ENCODE results near the gene IGF2R.

IGF2R gene

DNA sequence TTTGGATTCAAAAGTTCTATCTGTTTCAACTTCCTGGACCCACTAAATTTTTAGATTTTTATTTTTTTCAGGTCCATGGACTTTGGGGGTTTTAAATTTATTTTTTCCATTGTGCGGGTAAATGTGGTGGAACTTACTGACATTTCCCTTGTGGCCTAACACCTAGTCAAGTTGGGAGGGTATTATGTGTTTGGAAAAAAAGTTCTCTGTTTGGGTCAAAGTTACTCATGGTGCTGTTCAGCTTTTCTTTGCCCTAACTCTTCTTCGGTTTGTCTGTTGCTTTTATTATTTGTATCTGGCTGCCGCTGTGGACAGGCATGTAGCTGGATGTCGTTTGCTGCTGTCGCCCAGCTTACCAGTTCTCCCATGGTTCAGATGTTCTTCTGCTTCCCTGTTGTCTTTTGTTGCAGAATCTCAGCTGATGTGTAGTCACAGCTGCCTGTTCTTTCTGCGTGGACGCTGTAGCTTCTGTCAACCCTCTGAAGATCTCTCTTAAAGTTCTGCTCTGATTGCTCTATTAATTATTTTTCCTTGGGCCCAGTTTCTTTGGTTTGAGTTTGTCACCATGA lies 7.9 kb downstream of the IGF2R start:
- TF ChIP-seq ZNF274 (IDR thresholded peaks at IDR 0.05; ENCODE audit: low read depth, low read length) = no peak
- H3K4me3 ChIP-seq (ENCODE audit: low read length) = no peak overlapping the region; the same call in 1 of the 2 replicates

- no peak for TF ChIP-seq ZNF274 (IDR thresholded peaks at IDR 0.05; ENCODE audit: low read depth, low read length)
Measured at GRCh38 chr6:159977255-159977903, 8.5 kb downstream of the IGF2R start.

GRCh38 chr6:159977904-159978268 lies 9.0 kb downstream of the IGF2R start:
- peak overlapping the region; percentile 31; the same call in 1 of the 2 replicates for H3K4me3 ChIP-seq (ENCODE audit: low read length)
- no peak for TF ChIP-seq ZNF274 (IDR thresholded peaks at IDR 0.05; ENCODE audit: low read depth, low read length)

More at GRCh38 chr6:159977255-159977903, 8.5 kb downstream of the IGF2R start:
- peak overlapping the region; percentile 31; the same call in 1 of the 2 replicates for H3K4me3 ChIP-seq (ENCODE audit: low read length)

- no peak for TF ChIP-seq ZNF274 (IDR thresholded peaks at IDR 0.05; ENCODE audit: low read depth, low read length)
- peak overlapping the region; percentile 31; the same call in 1 of the 2 replicates for H3K4me3 ChIP-seq (ENCODE audit: low read length)
Measured at GRCh38 chr6:159978291-159979135, 9.6 kb downstream of the IGF2R start.

DNA sequence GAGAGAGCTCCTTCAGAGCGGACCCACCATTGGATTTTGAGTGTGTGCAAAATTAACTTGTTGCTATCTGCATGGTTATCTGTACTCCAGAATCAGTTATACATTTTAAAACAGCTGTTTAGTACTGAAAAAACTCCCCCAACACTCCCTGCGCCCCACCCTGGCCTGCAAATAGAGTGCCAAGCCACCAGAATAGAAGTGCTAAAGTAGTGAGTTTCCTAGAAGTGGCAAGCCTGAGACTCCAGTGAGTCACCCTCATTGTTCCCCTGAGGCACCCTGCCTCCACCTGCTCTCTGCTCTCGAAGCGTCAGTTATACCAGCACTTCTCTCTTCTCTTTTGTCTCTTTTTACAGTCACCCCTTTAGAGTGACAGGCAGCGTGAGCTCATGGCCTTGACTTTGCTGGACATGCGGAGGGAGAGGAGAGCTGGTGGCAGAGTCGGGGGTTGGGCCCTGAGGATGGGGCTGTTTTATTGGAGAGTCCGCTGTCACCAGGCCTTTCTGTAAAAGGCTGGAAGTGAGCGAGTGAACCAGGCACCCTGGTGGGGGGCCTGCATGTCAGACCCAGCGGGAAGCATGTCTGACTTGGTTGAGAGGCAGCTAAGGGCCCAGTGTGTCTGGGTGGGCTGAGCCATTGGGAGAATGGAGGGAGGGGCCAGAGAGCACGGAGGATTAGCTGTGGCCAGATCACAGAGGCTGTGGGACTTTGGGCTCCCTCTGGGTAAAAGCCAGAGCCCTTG lies 10.4 kb downstream of the IGF2R start:
- H3K4me3 ChIP-seq (ENCODE audit: low read length) = peak overlapping the region; percentile 31; the same call in 1 of the 2 replicates
- TF ChIP-seq ZNF274 (IDR thresholded peaks at IDR 0.05; ENCODE audit: low read depth, low read length) = no peak

DNA sequence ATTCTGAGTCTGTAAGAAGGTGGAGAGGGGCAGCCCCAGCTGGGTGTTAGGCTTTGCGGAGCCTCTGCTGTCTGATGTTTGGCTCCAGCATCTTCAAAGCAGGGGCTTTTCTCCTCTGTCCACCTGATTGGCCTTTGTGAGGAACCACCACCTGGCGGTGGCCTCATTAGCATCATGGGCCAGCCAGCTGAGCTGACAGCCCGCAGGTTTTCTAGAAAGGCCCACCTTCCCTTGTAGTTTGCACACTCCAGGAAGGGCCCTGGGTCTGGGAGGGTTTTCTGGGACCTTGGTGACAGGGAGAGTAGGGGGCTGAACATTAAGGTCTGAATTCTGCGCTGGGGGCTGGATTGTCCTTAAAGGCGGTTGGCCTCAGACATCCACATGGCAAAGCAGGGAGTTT lies 11.6 kb downstream of the IGF2R start:
- H3K4me3 ChIP-seq (ENCODE audit: low read length) = peak overlapping the region; percentile 63; the same call in 1 of the 2 replicates
- no peak for TF ChIP-seq ZNF274 (IDR thresholded peaks at IDR 0.05; ENCODE audit: low read depth, low read length)

- no peak for TF ChIP-seq ZNF274 (IDR thresholded peaks at IDR 0.05; ENCODE audit: low read depth, low read length)
- peak overlapping the region; percentile 63; the same call in 1 of the 2 replicates for H3K4me3 ChIP-seq (ENCODE audit: low read length)
Measured at GRCh38 chr6:159981071-159981402, 12.2 kb downstream of the IGF2R start.

- peak overlapping the region; percentile 63; the same call in 1 of the 2 replicates for H3K4me3 ChIP-seq (ENCODE audit: low read length)
- no peak for TF ChIP-seq ZNF274 (IDR thresholded peaks at IDR 0.05; ENCODE audit: low read depth, low read length)
Measured at GRCh38 chr6:159981403-159982245, 12.7 kb downstream of the IGF2R start.

DNA sequence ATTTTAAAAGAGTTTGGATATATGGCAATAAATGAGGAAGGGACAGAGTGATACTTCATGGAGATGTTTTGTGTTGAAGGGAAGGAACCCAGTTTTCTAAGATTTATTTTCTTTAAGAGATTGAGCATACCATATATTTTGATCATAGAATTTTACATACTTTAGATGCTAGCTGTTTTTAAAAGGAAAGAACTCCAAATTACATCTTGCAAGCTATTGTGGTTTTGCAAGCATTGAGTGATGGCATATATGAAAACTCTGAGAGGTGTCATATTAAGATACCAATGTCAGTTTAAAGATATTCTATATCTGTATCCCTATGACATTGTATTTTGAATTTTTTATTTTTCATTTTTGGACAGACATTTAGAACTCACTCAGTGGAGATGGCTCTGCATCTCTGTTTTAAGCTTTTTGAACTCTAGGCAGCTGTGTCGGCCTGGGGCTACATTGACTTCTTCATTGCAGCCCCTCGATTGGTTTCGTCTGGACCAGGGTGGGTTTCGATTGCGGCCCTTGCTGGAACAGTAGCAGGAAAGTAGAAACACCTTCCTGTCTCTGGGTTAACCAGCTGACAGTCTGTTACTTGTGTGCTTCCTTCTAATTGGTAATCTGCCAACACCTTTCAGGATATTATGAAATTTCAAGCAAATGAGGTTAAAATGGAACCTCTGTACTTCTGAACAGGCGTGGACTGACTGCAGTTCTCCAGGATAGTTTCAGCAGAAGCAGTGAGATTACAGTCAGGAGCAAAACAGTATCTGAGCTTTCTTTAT lies 14.0 kb downstream of the IGF2R start:
- H3K4me3 ChIP-seq (ENCODE audit: low read length) = peak overlapping the region; percentile 30; the same call in 1 of the 2 replicates
- no peak for TF ChIP-seq ZNF274 (IDR thresholded peaks at IDR 0.05; ENCODE audit: low read depth, low read length)

- peak overlapping the region; percentile 36; the same call in 1 of the 2 replicates for H3K4me3 ChIP-seq (ENCODE audit: low read length)
Measured at GRCh38 chr6:159983641-159984080, 14.8 kb downstream of the IGF2R start.

GRCh38 chr6:159984268-159984786 lies 15.4 kb downstream of the IGF2R start:
- H3K4me3 ChIP-seq (ENCODE audit: low read length) = no peak overlapping the region
- no peak for TF ChIP-seq ZNF274 (IDR thresholded peaks at IDR 0.05; ENCODE audit: low read depth, low read length)

More at GRCh38 chr6:159983641-159984080, 14.8 kb downstream of the IGF2R start:
- no peak for TF ChIP-seq ZNF274 (IDR thresholded peaks at IDR 0.05; ENCODE audit: low read depth, low read length)

GRCh38 chr6:159985296-159985945 lies 16.5 kb downstream of the IGF2R start:
- TF ChIP-seq ZNF274 (IDR thresholded peaks at IDR 0.05; ENCODE audit: low read depth, low read length) = no peak
- H3K4me3 ChIP-seq (ENCODE audit: low read length) = no peak overlapping the region
